ENCODE data around the gene FRYL.
"Not testable (repeated sequence)": the region's sequence is repeated elsewhere in the genome, so short reads cannot be mapped to it uniquely, and the experiment has no call there.

Gene FRYL

DNA sequence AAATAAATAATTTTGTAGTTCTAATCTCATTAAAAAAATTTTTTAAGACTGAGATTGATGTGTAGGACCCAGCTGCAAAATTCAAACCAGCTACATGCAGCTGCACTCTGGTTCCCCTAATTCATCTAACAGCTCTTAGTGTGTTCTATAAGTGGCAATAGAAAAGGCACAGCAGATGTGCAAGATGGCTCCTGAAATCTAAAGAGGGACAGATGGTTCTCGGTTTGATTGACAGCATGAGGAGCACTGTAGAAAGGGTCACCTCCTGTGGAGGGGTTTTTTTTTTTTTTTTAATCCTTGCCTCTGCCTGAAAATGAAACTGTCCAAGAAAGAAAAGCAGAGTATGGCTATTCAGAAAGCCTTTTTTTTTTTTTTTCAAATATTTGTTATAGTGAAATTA, 33.9 kb upstream of the FRYL start:
- no peak for DNase-seq (ENCODE audit: low spot score)
- H3K27me3 ChIP-seq (ENCODE audit: insufficient read depth, poor library complexity, severe bottlenecking) = no peaks in the 10 kb centered on the region
- H3K4me1 ChIP-seq (ENCODE audit: insufficient read depth, poor library complexity, severe bottlenecking) = no peaks in the 10 kb centered on the region
- no peaks in the 10 kb centered on the region for H3K36me3 ChIP-seq (ENCODE audit: low read depth)
- no peak overlapping the region for H3K27ac ChIP-seq (ENCODE audit: poor library complexity, severe bottlenecking)
- H3K9me3 ChIP-seq (ENCODE audit: severe bottlenecking) = no peaks in the 10 kb centered on the region
- TF ChIP-seq, protein P1, sequence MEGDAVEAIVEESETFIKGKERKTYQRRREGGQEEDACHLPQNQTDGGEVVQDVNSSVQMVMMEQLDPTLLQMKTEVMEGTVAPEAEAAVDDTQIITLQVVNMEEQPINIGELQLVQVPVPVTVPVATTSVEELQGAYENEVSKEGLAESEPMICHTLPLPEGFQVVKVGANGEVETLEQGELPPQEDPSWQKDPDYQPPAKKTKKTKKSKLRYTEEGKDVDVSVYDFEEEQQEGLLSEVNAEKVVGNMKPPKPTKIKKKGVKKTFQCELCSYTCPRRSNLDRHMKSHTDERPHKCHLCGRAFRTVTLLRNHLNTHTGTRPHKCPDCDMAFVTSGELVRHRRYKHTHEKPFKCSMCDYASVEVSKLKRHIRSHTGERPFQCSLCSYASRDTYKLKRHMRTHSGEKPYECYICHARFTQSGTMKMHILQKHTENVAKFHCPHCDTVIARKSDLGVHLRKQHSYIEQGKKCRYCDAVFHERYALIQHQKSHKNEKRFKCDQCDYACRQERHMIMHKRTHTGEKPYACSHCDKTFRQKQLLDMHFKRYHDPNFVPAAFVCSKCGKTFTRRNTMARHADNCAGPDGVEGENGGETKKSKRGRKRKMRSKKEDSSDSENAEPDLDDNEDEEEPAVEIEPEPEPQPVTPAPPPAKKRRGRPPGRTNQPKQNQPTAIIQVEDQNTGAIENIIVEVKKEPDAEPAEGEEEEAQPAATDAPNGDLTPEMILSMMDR (IDR thresholded peaks at IDR 0.05; ENCODE audit: poor library complexity, severe bottlenecking) = no peak
- no peak overlapping the region for H3K4me3 ChIP-seq (ENCODE audit: severe bottlenecking)
- no peak for ATAC-seq (ENCODE audit: low read depth)

DNA sequence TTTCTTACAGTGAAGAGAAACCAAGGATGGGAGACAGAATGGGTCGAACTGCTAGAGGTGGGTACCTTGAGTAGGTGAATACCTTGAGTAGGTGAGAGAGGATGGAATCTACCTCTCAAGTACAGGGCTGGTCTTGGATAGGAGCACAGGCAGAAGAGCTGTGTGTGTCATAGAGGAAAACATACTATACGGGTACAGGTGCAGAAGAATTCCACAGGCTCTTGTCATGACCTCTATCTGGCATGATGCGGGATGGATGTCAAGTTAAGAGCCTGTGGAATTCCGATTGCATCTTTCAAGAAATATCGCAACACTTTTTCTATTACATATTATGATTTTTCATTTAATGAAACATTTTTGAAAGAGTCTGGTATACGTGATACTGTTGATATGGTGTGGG, 32.8 kb upstream of the FRYL start:
- DNase-seq (ENCODE audit: low spot score) = no peak

DNA sequence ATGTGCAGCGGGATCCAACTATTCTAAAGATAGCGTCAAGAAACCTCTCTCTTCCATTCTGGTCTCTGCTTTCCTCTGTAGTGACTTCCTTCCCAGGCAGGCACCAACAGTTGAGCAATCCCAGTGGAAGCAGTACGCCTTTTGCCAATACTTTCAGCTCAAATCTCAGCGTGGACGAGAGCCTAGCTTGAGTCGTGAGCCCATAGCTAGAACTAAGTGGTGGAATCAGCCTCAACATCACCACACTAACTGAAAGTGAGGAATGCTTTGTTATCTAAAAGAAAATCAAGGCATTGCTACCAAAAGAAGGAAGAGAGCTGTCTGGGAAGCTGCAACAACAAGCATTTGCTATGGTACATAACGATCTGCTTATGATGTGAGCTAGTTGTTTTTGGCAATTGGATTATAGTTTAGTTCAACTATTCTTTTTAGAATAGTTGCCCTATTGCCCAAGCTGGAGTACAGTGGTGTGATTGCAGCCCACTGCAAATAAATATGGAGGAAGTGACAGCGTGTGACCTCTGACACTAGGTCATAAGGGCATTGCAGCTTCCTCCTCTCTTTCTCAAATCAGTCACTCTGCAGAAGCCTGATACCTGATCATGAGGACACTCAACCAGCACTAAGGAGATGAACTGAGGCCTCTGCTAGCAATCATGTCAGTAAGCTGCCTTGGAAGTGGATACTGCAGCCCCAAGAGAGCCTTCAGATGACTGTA, 24.7 kb upstream of the FRYL start:
- H3K27me3 ChIP-seq (ENCODE audit: insufficient read depth, poor library complexity, severe bottlenecking) = no peaks in the 10 kb centered on the region
- no peak overlapping the region for H3K27ac ChIP-seq (ENCODE audit: poor library complexity, severe bottlenecking)
- peaks cover 16% of the 10 kb centered on the region for H3K4me1 ChIP-seq (ENCODE audit: insufficient read depth, poor library complexity, severe bottlenecking)
- no peaks in the 10 kb centered on the region for H3K36me3 ChIP-seq (ENCODE audit: low read depth)
- no peak overlapping the region for H3K4me3 ChIP-seq (ENCODE audit: severe bottlenecking)
- ATAC-seq (ENCODE audit: low read depth) (no peak), DNase-seq (ENCODE audit: low spot score) (no peak)
- TF ChIP-seq, protein P1 (IDR thresholded peaks at IDR 0.05; ENCODE audit: poor library complexity, severe bottlenecking) = no peak
- no peaks in the 10 kb centered on the region for H3K9me3 ChIP-seq (ENCODE audit: severe bottlenecking)

More for the DNA sequence above, 32.8 kb upstream of the FRYL start:
- Histone ChIP-seq H3K27me3 (ENCODE audit: insufficient read depth, poor library complexity, severe bottlenecking) (no peaks in the 10 kb centered on the region), H3K27ac (ENCODE audit: poor library complexity, severe bottlenecking) (no peak overlapping the region), H3K9me3 (ENCODE audit: severe bottlenecking) (no peaks in the 10 kb centered on the region), H3K4me1 (ENCODE audit: insufficient read depth, poor library complexity, severe bottlenecking) (no peaks in the 10 kb centered on the region), H3K36me3 (ENCODE audit: low read depth) (no peaks in the 10 kb centered on the region), H3K4me3 (ENCODE audit: severe bottlenecking) (no peak overlapping the region)
- TF ChIP-seq, protein P1 (IDR thresholded peaks at IDR 0.05; ENCODE audit: poor library complexity, severe bottlenecking) = no peak
- no peak for ATAC-seq (ENCODE audit: low read depth)

DNA sequence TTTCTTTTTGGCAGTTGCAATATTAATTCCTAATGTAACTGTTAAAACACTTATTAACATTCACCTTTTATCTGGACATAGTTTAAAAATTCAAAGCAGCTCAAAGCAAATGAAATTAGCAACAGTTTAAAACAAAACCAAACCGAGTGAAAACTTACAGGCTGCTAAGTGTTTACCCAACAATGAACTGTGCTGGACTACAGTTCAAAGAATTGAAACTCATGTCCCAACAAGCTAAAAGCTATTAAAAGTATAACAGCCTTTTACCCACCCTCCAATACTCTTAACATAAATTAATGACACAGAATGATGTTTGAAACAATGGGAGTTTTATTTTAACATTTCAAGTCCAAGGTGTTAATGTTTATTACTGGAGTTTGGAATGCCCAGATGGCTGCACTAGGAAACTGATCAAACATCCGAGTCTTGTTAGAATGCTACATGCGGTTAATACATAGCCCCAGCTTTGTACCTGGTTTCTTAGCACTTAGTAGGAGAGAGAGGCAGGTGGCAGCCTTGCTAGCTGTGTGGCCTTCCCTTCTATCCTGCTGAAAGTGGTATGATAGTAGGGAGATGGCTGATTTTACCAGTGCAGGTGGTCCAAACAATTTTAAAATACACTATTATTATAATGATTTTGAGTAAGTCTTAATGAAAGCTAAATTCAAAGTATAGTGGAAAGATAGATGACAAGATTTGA, 21.1 kb upstream of the FRYL start:
- peaks cover 16% of the 10 kb centered on the region for H3K4me1 ChIP-seq (ENCODE audit: insufficient read depth, poor library complexity, severe bottlenecking)
- peak; percentile 56; the same call in 1 of the 3 replicates for ATAC-seq (ENCODE audit: low read depth)
- peak overlapping the region; percentile 34 for H3K27ac ChIP-seq (ENCODE audit: poor library complexity, severe bottlenecking)
- DNase-seq (ENCODE audit: low spot score) = no peak
- TF ChIP-seq, protein P1 (IDR thresholded peaks at IDR 0.05; ENCODE audit: poor library complexity, severe bottlenecking) = no peak
- H3K36me3 ChIP-seq (ENCODE audit: low read depth) = no peaks in the 10 kb centered on the region
- no peaks in the 10 kb centered on the region for H3K27me3 ChIP-seq (ENCODE audit: insufficient read depth, poor library complexity, severe bottlenecking)
- H3K4me3 ChIP-seq (ENCODE audit: severe bottlenecking) = no peak overlapping the region
- no peaks in the 10 kb centered on the region for H3K9me3 ChIP-seq (ENCODE audit: severe bottlenecking)

DNA sequence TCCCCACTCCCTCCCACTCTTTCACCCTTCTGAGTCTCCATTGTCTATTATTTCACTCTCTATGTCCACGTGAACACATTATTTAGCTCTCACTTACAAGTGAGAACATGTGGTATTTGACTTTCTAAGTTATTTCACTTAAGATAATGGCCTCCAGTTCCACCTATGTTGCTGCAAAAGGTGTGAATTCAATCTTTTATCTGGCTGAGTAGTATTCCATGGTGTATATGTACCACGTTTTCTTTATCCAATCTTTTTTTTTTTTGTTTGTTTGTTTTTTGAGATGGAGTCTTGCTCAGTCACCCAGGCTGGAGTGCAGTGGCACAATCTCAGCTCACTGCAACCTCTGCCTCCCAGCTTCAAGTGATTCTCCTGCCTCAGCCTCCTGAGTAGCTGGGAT, 20.1 kb upstream of the FRYL start:
- H3K27ac ChIP-seq (ENCODE audit: poor library complexity, severe bottlenecking); ATAC-seq (ENCODE audit: low read depth): not testable (repeated sequence)
- peaks cover 16% of the 10 kb centered on the region for H3K4me1 ChIP-seq (ENCODE audit: insufficient read depth, poor library complexity, severe bottlenecking)

More for the DNA sequence above, 20.1 kb upstream of the FRYL start:
- H3K9me3 ChIP-seq (ENCODE audit: severe bottlenecking); H3K27me3 ChIP-seq (ENCODE audit: insufficient read depth, poor library complexity, severe bottlenecking); H3K4me3 ChIP-seq (ENCODE audit: severe bottlenecking); DNase-seq (ENCODE audit: low spot score); H3K36me3 ChIP-seq (ENCODE audit: low read depth): not testable (repeated sequence)

Data from RWPE2 (cell line).